SK-N-SH treated with all-trans-retinoic acid at 6 μM for 48 hours (cell line): ENCODE data around the gene RER1.

Source experiments
- ATAC-seq: fragments of 200-7000 bp; cut with Tn5 transposase; 3 replicates; pipeline ENCODE4 v1.9.1; 2020; ENCODE audit warnings: mild to moderate bottlenecking, moderate library complexity
- ARNTL ChIP-seq: fragments of 450-650 bp; formaldehyde crosslinking; IDR thresholded peaks from 2 replicates; pipeline ENCODE4 v1.5.0; 2020; ENCODE audit warnings: low read depth, mild to moderate bottlenecking, moderate library complexity, borderline replicate concordance
- BACH2 ChIP-seq: fragments of 250-450 bp; sonication (Bioruptor Pico); IDR thresholded peaks from 2 replicates; pipeline ENCODE4 v1.9.0; 2021; ENCODE audit warnings: mild to moderate bottlenecking, borderline replicate concordance
- CREB5 ChIP-seq: fragments of 250-450 bp; sonication (Bioruptor Pico); IDR thresholded peaks from 2 replicates; pipeline ENCODE4 v1.5.1; 2020; ENCODE audit warnings: low read depth, mild to moderate bottlenecking, moderate library complexity
- CSDC2 ChIP-seq: fragments of 250-450 bp; sonication (Bioruptor Pico); IDR thresholded peaks from 2 replicates; pipeline ENCODE4 v1.5.0; 2020; ENCODE audit warnings: mild to moderate bottlenecking, moderate library complexity
- ESRRG ChIP-seq: fragments of 250-450 bp; sonication (Bioruptor Pico); IDR thresholded peaks from 2 replicates; pipeline ENCODE4 v1.6.1; 2021; ENCODE audit warnings: mild to moderate bottlenecking
- GLIS3 ChIP-seq: fragments of 250-450 bp; sonication (Bioruptor Pico); IDR thresholded peaks from 2 replicates; pipeline ENCODE4 v1.5.0; 2020; ENCODE audit warnings: mild to moderate bottlenecking, moderate library complexity
- ISL1 ChIP-seq: fragments of 250-450 bp; sonication (Bioruptor Pico); IDR thresholded peaks from 2 replicates; pipeline ENCODE4 v2.1.2; 2022; ENCODE audit warnings: mild to moderate bottlenecking, moderate library complexity
- OSR1 ChIP-seq: fragments of 250-450 bp; sonication (Bioruptor Pico); IDR thresholded peaks from 2 replicates; pipeline ENCODE4 v1.8.0; 2022; ENCODE audit warnings: moderate library complexity, mild to moderate bottlenecking, inconsistent platforms
- PATZ1 ChIP-seq: fragments of 250-450 bp; sonication (Bioruptor Pico); IDR thresholded peaks from 2 replicates; pipeline ENCODE4 v1.8.0; 2020; ENCODE audit warnings: mild to moderate bottlenecking, moderate library complexity, borderline replicate concordance
- POU6F1 ChIP-seq: fragments of 250-450 bp; sonication (Bioruptor Pico); IDR thresholded peaks from 2 replicates; pipeline ENCODE4 v1.8.0; 2021; ENCODE audit warnings: low read depth, mild to moderate bottlenecking, moderate library complexity, borderline replicate concordance
- PPARA ChIP-seq: fragments of 250-450 bp; sonication (Bioruptor Pico); IDR thresholded peaks from 2 replicates; pipeline ENCODE4 v1.5.0; 2020; ENCODE audit warnings: mild to moderate bottlenecking, borderline replicate concordance
- RARB ChIP-seq: fragments of 250-450 bp; sonication (Bioruptor Pico); IDR thresholded peaks from 2 replicates; pipeline ENCODE4 v1.8.0; 2021; ENCODE audit warnings: mild to moderate bottlenecking, moderate library complexity
- SNAI2 ChIP-seq: fragments of 250-450 bp; sonication (Bioruptor Pico); IDR thresholded peaks from 2 replicates; pipeline ENCODE4 v1.5.0; 2020; ENCODE audit warnings: mild to moderate bottlenecking, moderate library complexity
- TCF4 ChIP-seq: fragments of 250-450 bp; sonication (Bioruptor Pico); IDR thresholded peaks from 2 replicates; pipeline ENCODE4 v1.8.0; 2021; ENCODE audit warnings: mild to moderate bottlenecking, moderate library complexity, borderline replicate concordance
- TOX ChIP-seq: fragments of 250-450 bp; sonication (Bioruptor Pico); IDR thresholded peaks from 2 replicates; pipeline ENCODE4 v1.8.0; 2021; ENCODE audit warnings: mild to moderate bottlenecking, moderate library complexity, borderline replicate concordance
- ZC3H10 ChIP-seq: fragments of 250-450 bp; sonication (Bioruptor Pico); IDR thresholded peaks from 2 replicates; pipeline ENCODE4 v1.5.1; 2021; ENCODE audit warnings: mild to moderate bottlenecking, moderate library complexity
- ZFP3 ChIP-seq: fragments of 250-450 bp; sonication (Bioruptor Pico); IDR thresholded peaks from 2 replicates; pipeline ENCODE4 v1.5.0; 2020; ENCODE audit warnings: mild to moderate bottlenecking, moderate library complexity
- ZFP30 ChIP-seq: fragments of 450-650 bp; formaldehyde crosslinking; IDR thresholded peaks from 2 replicates; pipeline ENCODE4 v1.5.0; 2022; ENCODE audit warnings: mild to moderate bottlenecking, moderate library complexity
- ZNF565 ChIP-seq: fragments of 450-650 bp; formaldehyde crosslinking; conservative IDR thresholded peaks from 2 replicates; pipeline ENCODE4 v1.5.0; 2020; ENCODE audit warnings: low read depth, mild to moderate bottlenecking, moderate library complexity
- ZNF70 ChIP-seq: fragments of 450-650 bp; formaldehyde crosslinking; IDR thresholded peaks from 2 replicates; pipeline ENCODE4 v1.5.0; 2020; ENCODE audit warnings: mild to moderate bottlenecking, moderate library complexity
- ZNF8 ChIP-seq: fragments of 450-650 bp; formaldehyde crosslinking; IDR thresholded peaks from 2 replicates; pipeline ENCODE4 v1.5.0; 2020; ENCODE audit warnings: mild to moderate bottlenecking, moderate library complexity
- TF ChIP-seq, protein P1 (sequence below): fragments of 250-450 bp; sonication (Bioruptor Pico); IDR thresholded peaks from 2 replicates; pipeline ENCODE4 v1.5.1; 2021; ENCODE audit warnings: mild to moderate bottlenecking, moderate library complexity
- TF ChIP-seq, protein P2 (sequence below): fragments of 250-450 bp; sonication (Bioruptor Pico); IDR thresholded peaks from 2 replicates; pipeline ENCODE4 v1.5.0; 2020; ENCODE audit warnings: mild to moderate bottlenecking, moderate library complexity

The RER1 gene

DNA sequence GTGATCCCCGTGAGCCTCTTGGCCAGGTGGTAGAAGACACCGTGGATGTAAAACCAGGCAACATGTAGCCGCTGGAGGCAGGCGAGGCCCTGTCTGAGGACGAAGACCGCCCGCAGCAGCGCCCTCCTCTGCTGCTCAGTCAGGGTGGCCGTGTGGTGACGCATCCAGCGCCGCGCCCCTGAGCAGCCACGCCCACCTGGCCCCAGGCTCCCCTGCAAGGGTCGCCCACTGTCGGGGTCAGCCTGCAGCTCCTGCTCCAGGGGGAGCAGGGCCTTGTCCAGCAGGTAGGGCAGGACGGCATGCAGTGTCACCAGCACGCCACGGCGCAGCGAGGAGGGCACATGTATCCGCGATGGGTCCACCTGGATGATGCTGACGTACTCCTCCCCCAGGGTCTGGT, 16.8 kb downstream of the RER1 start:
- TF ChIP-seq RARB (no peak), SNAI2 (CRISPR knock-in tag) (no peak), CREB5 (CRISPR knock-in tag) (no peak), POU6F1 (CRISPR knock-in tag) (no peak), PPARA (CRISPR knock-in tag) (no peak), ZNF70 (no peak), OSR1 (no peak), ZC3H10 (CRISPR knock-in tag) (no peak), ISL1 (no peak), GLIS3 (CRISPR knock-in tag) (no peak), ESRRG (CRISPR knock-in tag) (no peak)
- TF ChIP-seq, protein P1, sequence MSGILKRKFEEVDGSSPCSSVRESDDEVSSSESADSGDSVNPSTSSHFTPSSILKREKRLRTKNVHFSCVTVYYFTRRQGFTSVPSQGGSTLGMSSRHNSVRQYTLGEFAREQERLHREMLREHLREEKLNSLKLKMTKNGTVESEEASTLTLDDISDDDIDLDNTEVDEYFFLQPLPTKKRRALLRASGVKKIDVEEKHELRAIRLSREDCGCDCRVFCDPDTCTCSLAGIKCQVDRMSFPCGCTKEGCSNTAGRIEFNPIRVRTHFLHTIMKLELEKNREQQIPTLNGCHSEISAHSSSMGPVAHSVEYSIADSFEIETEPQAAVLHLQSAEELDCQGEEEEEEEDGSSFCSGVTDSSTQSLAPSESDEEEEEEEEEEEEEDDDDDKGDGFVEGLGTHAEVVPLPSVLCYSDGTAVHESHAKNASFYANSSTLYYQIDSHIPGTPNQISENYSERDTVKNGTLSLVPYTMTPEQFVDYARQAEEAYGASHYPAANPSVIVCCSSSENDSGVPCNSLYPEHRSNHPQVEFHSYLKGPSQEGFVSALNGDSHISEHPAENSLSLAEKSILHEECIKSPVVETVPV, result no peak
- ATAC-seq, result no peak

DNA sequence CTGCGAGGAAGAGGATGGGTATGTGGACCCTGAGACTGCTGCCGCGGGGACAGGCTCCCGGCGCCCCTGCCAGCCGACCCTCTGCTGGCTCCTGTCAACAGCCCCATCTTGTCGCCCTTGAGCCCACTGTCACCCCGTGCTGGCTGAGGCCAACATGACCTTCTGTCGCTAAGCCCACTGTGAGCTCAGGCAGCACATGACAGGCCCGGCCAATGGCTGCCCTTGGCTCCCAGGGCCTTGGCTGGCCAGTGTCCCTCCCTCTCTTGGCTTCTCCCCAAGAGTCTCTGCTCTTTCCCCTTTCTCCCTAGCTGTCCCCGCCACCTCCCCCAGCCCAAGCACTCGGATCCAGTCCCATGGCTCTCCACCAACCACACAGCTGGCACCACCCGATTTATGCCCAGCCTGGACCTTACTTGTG, 17.2 kb downstream of the RER1 start:
- ATAC-seq, result no peak

More for the DNA sequence above, 17.2 kb downstream of the RER1 start:
- no peak for TF ChIP-seq SNAI2 (CRISPR knock-in tag)
- TF ChIP-seq, protein P2, sequence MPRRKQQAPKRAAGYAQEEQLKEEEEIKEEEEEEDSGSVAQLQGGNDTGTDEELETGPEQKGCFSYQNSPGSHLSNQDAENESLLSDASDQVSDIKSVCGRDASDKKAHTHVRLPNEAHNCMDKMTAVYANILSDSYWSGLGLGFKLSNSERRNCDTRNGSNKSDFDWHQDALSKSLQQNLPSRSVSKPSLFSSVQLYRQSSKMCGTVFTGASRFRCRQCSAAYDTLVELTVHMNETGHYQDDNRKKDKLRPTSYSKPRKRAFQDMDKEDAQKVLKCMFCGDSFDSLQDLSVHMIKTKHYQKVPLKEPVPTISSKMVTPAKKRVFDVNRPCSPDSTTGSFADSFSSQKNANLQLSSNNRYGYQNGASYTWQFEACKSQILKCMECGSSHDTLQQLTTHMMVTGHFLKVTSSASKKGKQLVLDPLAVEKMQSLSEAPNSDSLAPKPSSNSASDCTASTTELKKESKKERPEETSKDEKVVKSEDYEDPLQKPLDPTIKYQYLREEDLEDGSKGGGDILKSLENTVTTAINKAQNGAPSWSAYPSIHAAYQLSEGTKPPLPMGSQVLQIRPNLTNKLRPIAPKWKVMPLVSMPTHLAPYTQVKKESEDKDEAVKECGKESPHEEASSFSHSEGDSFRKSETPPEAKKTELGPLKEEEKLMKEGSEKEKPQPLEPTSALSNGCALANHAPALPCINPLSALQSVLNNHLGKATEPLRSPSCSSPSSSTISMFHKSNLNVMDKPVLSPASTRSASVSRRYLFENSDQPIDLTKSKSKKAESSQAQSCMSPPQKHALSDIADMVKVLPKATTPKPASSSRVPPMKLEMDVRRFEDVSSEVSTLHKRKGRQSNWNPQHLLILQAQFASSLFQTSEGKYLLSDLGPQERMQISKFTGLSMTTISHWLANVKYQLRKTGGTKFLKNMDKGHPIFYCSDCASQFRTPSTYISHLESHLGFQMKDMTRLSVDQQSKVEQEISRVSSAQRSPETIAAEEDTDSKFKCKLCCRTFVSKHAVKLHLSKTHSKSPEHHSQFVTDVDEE (CRISPR knock-in tag), result no peak
- no peak for TF ChIP-seq ZNF565 (CRISPR knock-in tag)
- TF ChIP-seq PATZ1 (CRISPR knock-in tag), result no peak
- TF ChIP-seq CSDC2 (CRISPR knock-in tag), result no peak
- TF ChIP-seq OSR1, result no peak
- TF ChIP-seq BACH2, result no peak
- TF ChIP-seq TOX (CRISPR knock-in tag), result no peak
- no peak for TF ChIP-seq ZFP3
- no peak for TF ChIP-seq TCF4 (CRISPR knock-in tag)
- no peak for TF ChIP-seq ZNF8 (CRISPR knock-in tag)
- TF ChIP-seq ZFP30 (CRISPR knock-in tag), result no peak
- TF ChIP-seq, protein P1, result no peak
- no peak for TF ChIP-seq RARB
- no peak for TF ChIP-seq POU6F1 (CRISPR knock-in tag)
- TF ChIP-seq ARNTL (CRISPR knock-in tag), result no peak
- no peak for TF ChIP-seq CREB5 (CRISPR knock-in tag)
- TF ChIP-seq ESRRG (CRISPR knock-in tag), result no peak
- TF ChIP-seq ZC3H10 (CRISPR knock-in tag), result no peak
- TF ChIP-seq GLIS3 (CRISPR knock-in tag), result no peak
- TF ChIP-seq, all 23 proteins: peak for 0
